Esophagus squamous epithelium (tissue), 4 donors: ENCODE data around the gene SOX13.

ENCODE experiments used
- POLR2A ChIP-seq, 4 donors: fragments of 450-650 bp; IDR thresholded peaks; one replicate each; pipeline ENCODE4 v1.6.1; 2017; ENCODE audit warnings: antibody characterized with exemption in 4 of 4, mild to moderate bottlenecking in 4 of 4, moderate library complexity in 3 of 4
- TF ChIP-seq, protein P1 (sequence below), 6 experiments: fragments of 450-650 bp in 4 of 6; fragments of 200-600 bp in 2 of 6; sonication (generic) in 2 of 6; IDR thresholded peaks; one replicate each; pipeline ENCODE4 v1.5.1; 2016 to 2019; ENCODE audit warnings: antibody characterized with exemption in 6 of 6, mild to moderate bottlenecking in 4 of 6, moderate library complexity in 4 of 6

DNA sequence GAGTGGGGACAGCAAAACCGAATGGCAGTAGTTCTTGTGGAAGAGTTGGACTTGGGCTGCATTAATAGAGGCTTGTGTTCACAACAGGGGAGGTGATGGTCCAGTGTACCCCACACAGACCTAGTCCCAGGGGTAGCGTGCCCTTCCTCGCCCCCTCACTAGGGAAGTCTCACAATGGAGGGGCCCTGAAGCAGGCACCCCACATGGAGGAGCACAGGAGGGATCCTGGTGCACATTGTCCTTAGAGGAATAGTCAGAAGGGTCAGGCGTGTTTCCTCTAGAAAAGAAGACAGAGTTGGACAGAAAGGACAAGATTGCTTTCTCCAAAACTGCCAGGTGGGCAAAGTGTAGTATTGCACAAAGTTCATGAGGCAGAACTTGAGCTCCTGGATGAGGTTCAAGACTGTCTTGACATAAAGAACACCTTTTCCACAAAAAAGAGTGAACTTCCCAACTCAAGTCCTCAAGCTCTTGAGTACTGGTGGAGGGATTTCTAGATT is 55.6 kb downstream of the SOX13 start:
- TF ChIP-seq, protein P1, sequence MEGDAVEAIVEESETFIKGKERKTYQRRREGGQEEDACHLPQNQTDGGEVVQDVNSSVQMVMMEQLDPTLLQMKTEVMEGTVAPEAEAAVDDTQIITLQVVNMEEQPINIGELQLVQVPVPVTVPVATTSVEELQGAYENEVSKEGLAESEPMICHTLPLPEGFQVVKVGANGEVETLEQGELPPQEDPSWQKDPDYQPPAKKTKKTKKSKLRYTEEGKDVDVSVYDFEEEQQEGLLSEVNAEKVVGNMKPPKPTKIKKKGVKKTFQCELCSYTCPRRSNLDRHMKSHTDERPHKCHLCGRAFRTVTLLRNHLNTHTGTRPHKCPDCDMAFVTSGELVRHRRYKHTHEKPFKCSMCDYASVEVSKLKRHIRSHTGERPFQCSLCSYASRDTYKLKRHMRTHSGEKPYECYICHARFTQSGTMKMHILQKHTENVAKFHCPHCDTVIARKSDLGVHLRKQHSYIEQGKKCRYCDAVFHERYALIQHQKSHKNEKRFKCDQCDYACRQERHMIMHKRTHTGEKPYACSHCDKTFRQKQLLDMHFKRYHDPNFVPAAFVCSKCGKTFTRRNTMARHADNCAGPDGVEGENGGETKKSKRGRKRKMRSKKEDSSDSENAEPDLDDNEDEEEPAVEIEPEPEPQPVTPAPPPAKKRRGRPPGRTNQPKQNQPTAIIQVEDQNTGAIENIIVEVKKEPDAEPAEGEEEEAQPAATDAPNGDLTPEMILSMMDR (IDR thresholded peaks at IDR 0.05): no peak
- TF ChIP-seq POLR2A (IDR thresholded peaks at IDR 0.05): no peak
